ENCODE data around the gene PRKN.

DNA sequence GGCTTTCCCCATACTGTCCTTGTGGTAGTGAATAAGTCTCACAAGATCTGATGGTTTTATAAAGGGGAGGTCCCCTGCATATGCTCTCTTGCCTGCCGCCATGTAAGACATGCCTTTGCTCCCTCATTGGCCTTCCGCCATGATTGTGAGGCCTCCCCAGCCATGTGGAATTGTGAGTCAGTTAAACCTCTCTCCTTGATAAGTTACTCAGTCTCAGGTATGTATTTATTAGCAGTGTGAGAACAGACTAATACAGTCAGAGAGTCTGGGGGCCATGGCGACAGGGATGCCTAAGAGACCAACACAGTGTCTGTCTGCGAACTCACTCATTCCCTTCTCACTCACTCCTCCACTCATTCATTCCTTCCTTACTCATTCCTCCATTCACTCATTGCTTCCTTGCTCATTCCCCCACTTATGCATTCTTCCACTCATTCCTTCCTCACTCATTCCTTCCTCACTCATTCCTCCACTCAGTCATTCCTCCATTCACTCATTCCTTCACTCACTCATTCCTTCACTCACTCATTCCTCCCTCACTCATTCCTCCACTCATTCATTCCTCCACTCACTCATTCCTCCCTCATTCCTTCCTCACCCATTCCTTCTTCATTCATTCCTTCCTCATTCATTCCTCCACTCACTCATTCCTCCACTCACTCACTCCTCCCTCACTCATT, 1316.2 kb downstream of the PRKN start:
- TF ChIP-seq, protein P1, sequence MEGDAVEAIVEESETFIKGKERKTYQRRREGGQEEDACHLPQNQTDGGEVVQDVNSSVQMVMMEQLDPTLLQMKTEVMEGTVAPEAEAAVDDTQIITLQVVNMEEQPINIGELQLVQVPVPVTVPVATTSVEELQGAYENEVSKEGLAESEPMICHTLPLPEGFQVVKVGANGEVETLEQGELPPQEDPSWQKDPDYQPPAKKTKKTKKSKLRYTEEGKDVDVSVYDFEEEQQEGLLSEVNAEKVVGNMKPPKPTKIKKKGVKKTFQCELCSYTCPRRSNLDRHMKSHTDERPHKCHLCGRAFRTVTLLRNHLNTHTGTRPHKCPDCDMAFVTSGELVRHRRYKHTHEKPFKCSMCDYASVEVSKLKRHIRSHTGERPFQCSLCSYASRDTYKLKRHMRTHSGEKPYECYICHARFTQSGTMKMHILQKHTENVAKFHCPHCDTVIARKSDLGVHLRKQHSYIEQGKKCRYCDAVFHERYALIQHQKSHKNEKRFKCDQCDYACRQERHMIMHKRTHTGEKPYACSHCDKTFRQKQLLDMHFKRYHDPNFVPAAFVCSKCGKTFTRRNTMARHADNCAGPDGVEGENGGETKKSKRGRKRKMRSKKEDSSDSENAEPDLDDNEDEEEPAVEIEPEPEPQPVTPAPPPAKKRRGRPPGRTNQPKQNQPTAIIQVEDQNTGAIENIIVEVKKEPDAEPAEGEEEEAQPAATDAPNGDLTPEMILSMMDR (IDR thresholded peaks at IDR 0.05; ENCODE audit: low read length) = no peak
- TF ChIP-seq EZH2 (IDR thresholded peaks at IDR 0.05; ENCODE audit: borderline replicate concordance, low read length) = no peak

Data from OCI-LY1 (cell line).